ENCODE results near the gene CTCFL.
"Not testable (repeated sequence)": the region's sequence is repeated elsewhere in the genome, so short reads cannot be mapped to it uniquely, and the experiment has no call there.

CTCFL gene

DNA sequence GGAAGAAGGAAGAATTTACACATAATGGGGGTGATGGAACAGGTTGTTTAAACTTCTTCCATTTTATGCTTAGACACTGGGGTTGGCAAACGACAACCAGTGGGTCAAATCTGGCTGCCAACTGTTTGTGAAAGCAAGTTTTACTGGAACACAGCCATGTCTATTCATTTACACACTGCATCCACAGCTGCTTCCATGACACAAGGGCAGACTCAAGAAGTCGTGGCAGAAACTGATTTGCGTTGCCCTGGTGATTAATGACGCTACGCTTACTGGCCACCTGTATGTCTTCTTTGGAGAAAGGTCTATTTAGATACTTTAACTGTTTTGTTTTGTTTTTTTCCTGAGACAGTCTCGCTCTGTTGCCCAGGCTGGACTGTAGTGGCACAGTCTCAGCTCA lies 19.0 kb downstream of the CTCFL start:
- no peak for DNase-seq

DNA sequence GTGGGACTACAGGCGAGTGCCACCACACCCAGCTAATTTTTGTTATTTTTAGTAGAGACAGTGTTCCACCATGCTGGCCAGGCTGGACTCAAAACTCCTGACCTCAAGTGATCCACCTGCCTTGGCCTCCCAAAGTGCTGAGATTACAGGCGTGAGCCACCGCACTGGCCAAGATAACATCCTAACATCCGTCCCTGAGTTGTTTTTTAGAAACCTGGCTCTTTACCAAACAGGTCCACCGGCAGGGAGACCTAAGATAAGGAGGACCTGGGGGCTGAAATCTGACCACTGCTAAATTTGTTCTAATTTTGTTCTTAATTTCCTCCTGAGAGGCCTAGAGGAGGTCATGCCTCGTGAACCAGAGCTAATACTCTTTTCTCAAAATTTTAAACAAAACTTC lies 20.5 kb downstream of the CTCFL start:
- no peak for DNase-seq

DNA sequence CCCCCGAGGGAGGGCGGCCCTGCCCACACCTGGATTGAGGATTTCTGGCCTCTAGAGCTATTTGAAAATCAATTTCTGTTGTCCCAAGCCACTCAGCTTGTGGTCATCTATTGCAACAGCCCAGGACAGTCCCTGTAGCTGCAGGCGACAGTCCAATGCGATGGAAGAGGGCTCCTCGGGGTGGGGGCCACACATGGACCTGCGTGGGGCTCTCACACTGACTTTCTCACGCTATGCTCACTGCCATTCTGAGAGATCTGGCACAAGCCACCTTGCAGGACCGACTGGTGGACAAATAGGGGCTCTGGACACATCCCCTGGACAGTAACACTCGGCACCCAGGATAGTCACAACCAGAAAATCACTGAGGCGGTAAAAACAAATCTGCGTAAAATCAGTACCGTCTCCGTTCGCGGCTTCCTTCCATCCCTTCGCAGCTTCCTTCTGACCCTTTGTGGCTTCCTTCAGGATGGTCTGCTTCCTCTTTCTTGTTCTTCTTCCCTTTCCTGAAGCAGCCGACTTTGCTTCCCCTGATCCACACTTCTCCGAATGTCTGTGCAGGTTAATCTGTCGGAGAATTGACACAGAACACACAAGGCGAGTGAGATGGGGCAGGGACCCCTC lies 21.8 kb downstream of the CTCFL start:
- DNase-seq = no peak

DNA sequence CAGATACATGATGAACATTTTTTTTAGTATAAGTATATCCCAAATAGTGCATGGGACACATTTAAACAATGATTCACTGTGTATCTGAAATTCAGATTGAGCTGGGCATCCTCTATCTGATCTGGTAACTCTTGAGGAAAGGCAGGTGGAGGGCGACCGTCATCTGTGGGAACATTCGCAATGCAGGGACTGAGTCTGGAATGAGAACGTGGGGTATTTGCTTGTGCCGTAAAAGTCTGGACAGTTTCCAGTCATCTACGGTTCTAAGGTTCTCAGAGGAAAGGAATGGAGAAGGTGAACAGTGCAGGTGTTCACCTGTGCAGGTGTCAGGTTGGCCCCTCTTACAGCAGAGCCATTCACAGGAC lies 22.6 kb downstream of the CTCFL start:
- no peak for DNase-seq

DNA sequence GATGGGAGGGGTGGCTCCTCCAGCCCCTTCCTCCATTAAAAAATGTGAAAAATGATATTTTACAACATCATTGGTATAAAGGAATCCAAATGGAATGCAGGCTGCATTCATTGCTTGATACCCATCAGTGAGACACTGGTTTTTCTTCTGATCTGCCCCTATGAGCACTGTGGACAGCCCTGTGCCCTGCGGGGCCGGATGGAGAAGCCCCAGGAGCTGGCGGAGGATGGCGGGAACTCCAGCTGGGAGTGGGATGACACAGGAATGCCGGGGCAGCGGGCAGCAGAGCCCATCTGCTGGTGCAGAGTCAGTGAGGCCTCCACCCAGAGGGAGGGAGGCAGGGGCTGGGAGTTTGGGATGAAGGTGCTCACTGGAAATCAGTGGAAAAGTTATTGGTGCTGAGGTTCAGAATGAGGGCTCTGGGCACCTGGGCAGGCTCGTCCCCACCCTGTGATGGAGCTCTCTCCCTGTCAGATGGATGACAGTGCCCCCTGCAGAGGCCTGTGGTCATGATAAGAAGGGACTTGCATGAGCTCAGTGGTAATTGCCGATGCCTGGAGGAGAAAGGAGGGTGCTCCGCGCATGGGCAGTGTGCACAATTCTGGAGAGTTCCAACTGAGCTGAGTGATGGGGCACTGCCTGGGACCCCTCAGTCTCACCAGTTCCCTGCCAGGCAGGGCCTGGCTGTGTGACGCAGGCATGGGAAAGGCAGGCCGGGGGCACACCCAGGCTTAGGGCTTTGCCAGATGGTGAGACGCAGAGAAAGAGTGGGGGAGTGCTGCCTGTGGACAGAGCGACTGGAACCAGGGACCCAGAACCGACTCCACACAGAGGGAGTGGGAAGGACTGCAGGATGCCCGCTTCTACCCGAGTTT lies 23.2 kb downstream of the CTCFL start:
- DNase-seq = no peak

DNA sequence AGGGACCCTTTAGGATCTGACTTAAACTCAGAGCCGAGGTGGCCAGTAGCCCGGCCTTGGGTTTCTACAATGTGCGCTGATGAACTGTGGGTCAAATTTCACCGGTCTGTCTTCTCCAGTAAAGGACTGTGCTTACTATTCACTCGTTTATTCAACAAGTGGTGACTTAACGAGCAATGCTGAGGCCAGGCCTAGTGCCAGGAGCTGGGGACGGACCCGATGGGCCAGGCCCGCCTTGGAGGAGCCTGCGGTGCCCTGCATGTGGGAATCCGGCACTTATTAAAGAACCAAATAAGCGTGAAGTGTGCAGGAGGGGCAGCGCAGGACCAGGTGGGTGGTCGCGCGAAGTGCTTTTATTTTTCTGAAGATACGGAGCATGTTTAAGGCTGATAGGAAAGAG lies 24.0 kb downstream of the CTCFL start:
- no peak for DNase-seq

DNA sequence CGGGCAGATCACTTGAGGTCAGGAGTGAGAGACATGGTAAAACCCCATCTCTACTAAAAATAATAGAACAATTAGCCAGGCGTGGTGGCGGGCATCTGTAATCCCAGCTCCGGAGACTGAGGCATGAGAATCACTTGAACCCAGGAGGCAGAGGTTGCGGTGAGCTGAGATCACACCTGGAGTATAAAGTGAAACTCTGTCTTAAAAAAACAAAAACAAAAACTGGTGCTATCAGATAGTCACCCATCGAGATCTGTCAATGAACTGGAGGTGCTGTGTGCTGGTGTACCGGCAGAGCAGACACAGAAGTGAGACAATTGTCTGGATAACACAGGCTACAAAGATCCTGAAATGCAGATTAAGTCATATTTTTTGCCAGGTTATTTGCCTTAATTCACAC lies 24.7 kb downstream of the CTCFL start:
- no peak for DNase-seq

DNA sequence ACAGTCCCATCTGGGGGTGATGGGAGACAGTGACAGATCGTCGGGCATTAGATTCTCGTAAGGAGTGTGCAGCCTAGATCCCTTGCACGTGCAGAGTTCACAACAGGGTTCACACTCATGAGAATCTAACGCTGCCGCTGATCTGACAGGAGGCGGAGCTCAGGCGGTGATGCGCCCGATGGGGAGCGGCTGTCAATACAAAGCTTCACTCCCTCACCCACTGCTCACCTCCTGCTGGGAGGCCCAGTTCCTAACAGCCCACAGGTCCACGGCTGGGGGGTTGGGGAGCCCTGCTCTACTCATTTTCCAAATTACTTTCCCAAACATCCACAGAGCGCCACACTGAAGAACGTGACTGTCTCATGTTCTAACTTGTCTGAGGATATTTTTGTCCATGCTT lies 25.3 kb downstream of the CTCFL start:
- no peak for DNase-seq

DNA sequence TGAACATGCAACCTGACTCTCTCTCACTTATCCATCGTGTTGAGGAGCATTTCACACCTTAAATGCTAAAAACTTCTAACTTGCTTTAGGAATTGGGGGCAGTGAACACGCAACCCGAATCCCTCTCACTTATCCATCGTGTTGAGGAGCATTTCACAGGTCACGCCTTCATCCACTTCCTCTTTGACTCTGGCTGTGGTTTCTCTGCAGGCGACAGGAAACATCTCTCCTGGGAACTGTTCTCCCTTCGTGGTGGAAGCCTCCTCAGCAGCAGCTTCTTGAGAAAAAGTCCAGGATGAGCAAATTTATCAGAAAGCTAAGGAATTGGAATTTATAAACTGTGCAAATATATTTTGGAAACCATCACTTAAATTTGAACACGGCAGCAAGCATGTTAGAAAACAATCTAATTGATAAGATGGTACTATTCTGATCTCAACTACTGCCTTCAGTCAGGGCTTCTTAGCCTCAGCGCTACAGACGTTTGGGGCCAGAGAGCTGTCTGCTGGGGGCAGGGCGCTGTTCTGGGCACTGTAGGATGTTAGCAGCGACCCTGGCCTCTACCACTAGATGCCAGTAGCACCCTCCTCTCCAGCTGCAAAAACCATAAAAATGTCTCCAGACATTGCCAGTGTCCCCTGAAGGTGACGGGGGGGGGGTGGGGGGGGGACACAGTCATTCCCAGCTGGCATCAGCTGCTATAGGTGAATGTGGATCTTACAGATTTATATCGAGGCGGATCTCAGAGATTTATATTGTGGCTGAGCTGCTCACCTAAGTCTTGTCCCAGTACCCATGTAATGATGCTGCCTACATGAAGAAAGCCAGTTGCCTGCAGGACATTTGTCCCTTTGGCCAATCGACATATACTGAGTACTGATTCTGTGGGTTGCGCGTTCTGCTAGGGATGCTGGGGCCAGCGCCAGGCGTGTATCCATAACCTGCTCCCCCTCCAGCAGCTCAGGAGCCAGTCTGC lies 26.2 kb downstream of the CTCFL start:
- DNase-seq = no peak

DNA sequence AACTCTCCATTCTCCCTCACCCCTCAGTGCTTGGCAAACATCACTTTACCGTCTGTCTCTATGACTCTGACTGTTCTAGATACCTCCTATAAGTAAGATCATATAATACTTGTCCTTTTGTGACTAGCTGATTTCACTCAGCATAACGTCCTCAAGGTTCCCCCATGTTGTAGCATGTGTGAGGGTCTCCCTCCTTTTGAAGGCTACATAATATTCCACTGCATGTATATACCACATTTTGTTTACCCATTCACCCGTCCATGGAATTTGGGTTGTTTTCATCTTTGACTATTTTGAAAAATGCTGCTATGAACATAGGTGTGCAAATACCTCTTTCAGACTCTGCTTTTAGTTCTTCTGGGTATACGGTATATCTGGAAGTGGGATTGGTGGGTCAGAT lies 28.3 kb downstream of the CTCFL start:
- no peak for DNase-seq

DNA sequence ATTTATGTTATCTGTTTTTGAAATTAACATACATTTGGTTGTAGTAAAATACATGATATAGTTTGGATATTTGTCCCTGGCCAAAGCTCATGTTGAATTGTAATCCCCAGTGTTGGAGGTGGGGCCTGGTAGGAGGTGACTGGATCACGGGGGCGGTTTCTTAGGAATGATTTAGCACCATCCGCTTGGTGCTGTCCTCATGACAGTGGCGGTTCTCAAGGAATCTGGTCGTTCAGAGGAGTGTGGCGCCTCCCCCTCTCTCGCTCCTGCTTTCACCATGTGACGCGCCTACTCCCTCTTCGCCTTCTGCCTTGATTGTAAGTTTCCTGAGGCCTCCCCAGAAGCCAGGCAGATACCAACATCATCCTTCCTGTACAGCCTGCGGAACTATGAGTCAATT lies 29.0 kb downstream of the CTCFL start:
- no peak for DNase-seq

DNA sequence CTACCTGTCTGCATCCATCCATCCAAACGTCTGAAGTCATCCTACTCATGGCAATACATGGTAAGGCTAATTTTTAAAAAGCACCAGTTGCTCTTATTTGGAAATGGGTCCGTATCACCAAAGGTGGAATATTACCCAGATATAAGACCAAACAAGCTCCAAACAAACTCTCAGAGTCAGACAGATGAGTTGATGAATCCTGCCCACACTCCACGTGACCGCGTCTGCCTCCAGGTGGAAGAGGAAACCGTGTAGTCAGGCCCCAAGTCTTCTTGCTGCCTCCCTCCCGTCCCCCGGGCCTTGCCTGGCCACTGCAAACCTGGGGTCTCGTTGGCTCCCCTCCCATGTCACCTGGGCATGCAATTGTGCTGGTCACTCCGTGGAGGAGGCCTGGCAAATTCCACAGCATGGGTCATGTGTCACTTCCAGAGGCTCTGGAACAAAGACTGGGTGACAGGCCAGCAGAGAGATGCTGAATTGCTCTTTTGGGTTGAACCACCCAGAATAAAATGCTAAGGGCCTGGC lies 31.8 kb downstream of the CTCFL start:
- no peak for DNase-seq

DNA sequence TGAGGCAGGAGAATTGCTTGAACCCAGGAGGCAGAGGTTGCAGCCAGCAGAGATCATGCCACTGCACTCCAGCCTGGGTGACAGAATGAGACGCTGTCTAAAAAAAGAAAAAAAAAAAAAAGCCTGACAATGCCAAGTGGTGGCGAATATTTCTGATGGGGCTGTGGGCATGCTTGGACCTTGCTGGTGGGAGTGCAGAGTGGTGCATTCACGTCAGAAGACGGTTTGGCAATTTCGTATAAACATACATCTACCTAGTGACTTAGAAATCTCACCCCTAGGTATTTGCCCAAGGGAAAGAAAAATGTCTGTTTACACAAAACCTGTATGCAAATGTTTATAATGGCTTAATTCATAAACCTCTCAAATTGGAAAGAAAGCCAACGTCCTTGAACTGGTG lies 33.6 kb downstream of the CTCFL start:
- no peak for DNase-seq

DNA sequence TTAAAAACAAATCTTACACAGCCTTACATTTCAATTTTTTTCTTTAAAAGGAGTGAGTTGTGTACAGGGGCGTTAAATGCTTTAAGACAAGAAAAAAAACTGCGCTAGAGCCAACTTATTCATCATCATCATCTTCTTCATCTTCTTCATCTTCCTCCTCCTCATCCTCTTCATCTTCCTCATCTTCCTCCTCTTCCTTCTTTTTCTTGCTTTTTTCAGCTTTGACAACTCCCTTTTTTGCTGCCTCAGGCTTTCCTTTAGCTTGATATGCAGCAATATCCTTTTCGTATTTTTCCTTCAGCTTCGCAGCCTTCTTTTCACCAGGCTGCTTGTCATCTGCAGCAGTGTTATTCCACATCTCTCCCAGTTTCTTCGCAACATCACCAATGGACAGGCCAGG lies 36.7 kb downstream of the CTCFL start:
- DNase-seq = not testable (repeated sequence)

DNA sequence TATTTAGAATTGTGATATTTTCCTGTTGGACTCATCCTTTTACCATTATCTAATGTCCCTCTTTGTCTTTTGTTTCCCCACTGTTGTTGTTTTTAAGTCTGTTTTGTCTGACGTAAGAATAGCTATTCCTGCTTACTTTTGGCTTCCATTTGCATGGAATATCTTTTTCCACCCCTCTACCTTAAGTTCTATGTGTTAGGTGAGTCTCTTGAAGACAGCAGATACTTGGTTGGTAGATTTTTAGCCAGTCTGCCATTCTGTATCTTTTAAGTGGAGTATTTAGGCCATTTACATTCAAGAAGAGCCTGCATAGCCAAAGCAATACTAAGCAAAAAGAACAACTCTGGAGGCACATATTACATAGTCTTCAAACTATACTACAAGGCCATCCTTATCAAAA lies 39.2 kb downstream of the CTCFL start:
- DNase-seq = no peak

DNA sequence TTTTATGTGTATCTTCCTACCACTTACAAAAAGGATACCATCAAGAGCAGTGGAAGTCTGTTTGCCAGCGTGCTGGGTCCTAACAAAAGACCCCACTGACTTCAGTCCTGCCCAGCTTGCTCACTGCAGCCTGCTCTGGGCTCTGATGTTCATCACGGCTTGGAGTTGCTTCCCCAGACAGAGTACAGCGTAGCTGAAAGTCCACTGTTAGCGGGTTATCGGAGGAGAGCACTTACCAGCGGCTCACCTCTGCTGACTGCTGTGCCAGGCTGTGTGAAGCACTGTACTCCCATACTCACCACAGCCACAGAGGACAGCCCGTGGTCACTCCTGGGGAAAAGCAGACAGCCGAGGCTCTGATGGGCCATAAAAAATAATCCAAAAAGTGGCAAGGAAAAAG lies 40.2 kb downstream of the CTCFL start:
- no peak for DNase-seq

DNA sequence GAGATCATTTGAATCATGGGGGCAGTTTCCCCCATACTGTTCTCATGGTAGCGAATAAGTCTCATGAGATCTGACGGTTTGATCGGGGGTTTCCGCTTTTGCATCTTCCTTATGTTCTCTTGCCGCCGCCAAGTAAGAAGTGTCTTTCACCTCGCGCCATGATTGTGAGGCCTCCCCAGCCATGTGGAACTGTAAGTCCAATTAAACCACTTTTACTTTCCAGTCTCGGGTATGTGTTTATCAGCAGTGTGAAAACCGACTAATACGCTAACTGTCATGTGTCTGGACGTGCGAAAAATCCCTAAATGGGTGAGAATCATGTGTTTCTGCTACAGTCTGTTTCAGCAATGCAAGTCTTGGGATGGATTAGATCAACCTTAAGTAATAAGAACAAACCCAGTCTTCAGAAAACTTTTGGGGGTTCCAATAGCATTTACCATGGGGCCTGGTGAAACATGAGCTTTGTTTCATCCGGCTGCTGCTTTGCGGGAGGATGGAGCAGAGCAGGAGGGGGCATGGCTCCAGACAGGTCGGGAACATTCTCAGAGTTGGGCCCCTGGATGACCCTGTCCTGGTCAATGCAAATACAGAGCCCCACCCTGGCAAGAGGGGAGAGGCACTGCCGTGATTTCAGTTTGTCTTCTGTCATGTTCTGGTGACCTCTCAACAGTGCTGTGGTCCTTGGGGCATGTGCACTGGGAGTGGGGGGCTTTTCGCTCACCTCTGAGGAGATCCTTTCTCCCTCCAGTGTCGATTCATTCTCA lies 41.5 kb downstream of the CTCFL start:
- DNase-seq = no peak

DNA sequence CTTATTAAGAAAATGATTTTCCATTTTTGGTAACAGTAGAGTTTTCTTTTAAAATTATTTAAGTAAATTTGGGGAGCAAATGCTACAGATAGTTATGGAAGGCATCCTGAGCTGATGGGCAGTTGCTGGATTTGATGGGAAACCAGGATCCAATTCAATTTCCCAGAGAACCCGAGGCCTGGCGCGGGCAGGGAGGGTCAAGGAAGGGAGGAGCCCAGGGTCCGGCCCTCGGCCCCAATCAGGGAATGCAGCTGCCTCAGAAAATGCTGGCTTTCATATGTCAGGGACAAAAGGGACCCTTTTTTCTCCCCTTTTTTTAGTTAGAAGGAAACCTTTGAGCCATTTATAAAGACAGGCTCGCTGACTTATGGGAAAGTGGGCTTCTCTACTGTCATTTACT lies 42.1 kb downstream of the CTCFL start:
- DNase-seq = no peak

DNA sequence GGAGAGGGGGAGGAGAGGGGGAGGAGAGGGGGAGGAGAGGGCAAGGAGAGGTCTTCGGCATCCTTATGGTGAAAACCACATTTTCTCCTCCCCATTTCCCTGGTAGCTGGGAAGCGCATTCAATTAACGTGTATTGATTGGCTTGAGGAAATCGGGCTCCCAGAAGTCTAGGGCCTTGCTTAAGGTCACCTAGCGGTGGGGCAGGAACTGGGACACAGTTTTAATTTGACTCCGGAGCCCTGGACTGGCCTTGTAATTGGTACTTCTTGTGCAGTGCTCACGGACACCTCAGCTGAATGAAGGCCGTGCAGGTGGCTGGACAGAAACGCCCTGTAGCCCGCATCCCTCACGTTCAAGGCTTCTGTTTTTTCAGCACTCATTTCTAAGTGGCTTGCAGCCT lies 42.8 kb downstream of the CTCFL start:
- DNase-seq = no peak

DNA sequence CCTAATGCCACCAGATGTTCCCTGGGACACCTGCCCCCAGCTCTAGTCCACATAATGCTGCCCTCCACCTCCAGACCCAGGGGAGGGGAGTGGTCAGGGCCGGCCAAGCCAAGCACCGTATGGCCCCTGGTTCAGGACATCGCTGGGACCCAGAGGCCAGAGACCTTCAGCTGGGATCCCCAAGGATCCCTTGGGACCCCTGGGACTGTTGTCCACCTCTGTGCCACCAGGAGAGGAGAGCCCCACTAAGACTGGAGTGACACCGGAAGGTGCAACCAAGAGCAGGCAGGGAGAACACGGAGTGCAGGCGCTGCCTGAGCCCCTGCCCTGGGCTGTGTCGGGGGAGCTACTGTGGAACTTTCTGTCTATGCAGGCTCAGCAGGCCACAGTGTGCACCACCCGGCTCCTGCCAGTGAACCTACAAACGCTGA lies 43.6 kb downstream of the CTCFL start:
- no peak for DNase-seq

DNA sequence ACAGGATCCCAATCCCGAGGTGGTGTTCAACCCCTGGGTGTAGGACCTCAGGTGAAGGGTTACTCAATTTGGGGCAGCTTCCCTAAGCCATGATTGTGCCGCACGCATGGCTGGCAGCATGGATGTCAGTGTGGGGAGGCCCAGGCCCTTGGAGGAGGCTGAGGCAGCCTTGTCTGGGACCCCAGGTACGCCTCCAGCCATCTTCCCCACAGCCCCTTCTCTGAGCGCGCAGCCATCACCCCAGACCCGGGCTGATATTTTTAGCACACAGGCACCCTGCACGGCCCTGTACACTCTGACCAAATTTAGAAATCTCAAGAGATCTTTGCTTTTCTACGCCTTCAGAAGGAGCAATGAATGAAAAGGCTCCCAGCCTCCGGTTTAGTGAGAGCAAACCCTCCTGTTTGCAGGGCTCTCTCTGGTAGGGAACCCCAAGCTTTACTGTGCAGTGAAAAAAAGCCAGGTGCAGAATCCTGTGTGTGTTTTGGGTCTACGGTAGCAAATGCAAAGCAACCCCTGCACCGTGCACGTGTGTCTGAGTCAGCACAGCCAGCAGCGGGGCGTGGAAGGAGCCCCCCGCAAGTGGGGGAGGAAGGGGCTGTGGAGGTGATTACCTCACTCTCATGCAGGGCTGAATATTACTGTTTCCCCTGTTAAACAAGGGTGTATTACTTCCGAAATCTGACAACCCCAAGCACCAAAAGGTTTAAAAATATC lies 44.3 kb downstream of the CTCFL start:
- DNase-seq = no peak

DNA sequence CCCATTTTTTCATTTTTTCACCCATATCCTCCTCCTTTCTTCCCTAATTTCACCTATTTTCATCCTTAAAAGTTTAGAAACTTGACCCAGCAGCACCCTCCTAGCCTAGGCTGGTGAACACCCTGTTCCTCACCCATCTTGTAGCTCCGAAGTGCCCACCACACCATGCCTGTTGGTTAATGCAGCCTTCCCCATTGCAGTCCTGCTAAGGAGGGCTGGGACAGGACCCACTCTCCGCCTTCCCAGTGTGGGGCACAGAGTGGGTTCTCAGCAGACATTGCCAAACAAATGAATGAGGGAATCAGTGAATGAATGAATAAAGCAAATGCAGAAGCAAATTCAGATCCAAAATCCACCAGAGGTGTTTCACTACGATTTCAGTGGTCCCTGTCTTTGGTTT lies 45.7 kb downstream of the CTCFL start:
- DNase-seq = no peak

Data from activated CD4-positive, alpha-beta T cell treated with anti-CD3 and anti-CD28 coated beads for 1 hour (primary cell).